GM23338 (cell line): ENCODE measurements around the gene KCNB1. TPM values are rescaled to one million over a fixed set of nuclear protein-coding genes. Genes with fewer than 3 reads are reported as not detected.

Source experiments
- ATAC-seq: fragments of 200-7000 bp; cut with Tn5 transposase; 3 replicates; pipeline ENCODE4 v1.9.1; 2020
- DNase-seq: peaks from one replicate; pipeline ENCODE4 v3.0.0-alpha.2; 2015; ENCODE audit warnings: low spot score
- H2AFZ ChIP-seq: fragments of 200-600 bp; sonication (generic); 2 replicates; pipeline ENCODE4 v1.8.0; 2016; ENCODE audit warnings: antibody characterized with exemption, mild to moderate bottlenecking, moderate library complexity
- H3F3A ChIP-seq: fragments of 200-600 bp; sonication (generic); replicated peaks from 2 replicates; pipeline ENCODE4 v1.8.0; 2017; ENCODE audit warnings: antibody characterized with exemption, mixed run types, low read depth
- H3K27ac ChIP-seq: fragments of 200-600 bp; sonication (generic); 2 replicates; pipeline ENCODE4 v1.6.1; 2016; ENCODE audit warnings: low read depth
- H3K27me3 ChIP-seq: fragments of 200-600 bp; sonication (generic); 2 replicates; pipeline ENCODE4 v1.8.0; 2016; ENCODE audit warnings: mild to moderate bottlenecking, mixed run types, moderate library complexity; ENCODE audit not compliant: insufficient read depth
- H3K36me3 ChIP-seq: fragments of 200-600 bp; sonication (generic); 2 replicates; pipeline ENCODE4 v1.8.0; 2016; ENCODE audit warnings: mild to moderate bottlenecking; ENCODE audit not compliant: insufficient read depth
- H3K4me1 ChIP-seq: fragments of 200-600 bp; sonication (generic); 2 replicates; pipeline ENCODE4 v1.8.0; 2016; ENCODE audit warnings: mild to moderate bottlenecking, moderate library complexity; ENCODE audit not compliant: insufficient read depth
- H3K4me2 ChIP-seq: fragments of 200-600 bp; sonication (generic); 2 replicates; pipeline ENCODE4 v1.7.1; 2017; ENCODE audit warnings: mixed run types
- H3K4me3 ChIP-seq: fragments of 200-600 bp; sonication (generic); 2 replicates; pipeline ENCODE4 v1.6.1; 2016; ENCODE audit warnings: mixed run types
- H3K79me2 ChIP-seq: fragments of 200-600 bp; sonication (generic); replicated peaks from 2 replicates; pipeline ENCODE4 v1.8.0; 2017; ENCODE audit warnings: mild to moderate bottlenecking; ENCODE audit not compliant: insufficient read depth
- H3K9me2 ChIP-seq: fragments of 200-600 bp; sonication (generic); 2 replicates; pipeline ENCODE4 v1.8.0; 2017; ENCODE audit not compliant: insufficient read depth
- H4K20me1 ChIP-seq: fragments of 200-600 bp; sonication (generic); replicated peaks from 2 replicates; pipeline ENCODE4 v1.8.0; 2017; ENCODE audit warnings: mild to moderate bottlenecking; ENCODE audit not compliant: insufficient read depth
- H3K27ac Mint-ChIP-seq: 2 replicates; pipeline ENCODE4 v1.8.0; 2020; ENCODE audit warnings: inconsistent platforms, mild to moderate bottlenecking, moderate library complexity, mixed read lengths
- H3K27me3 Mint-ChIP-seq: 3 replicates; pipeline ENCODE4 v1.8.0; 2022; ENCODE audit warnings: low read depth, mild to moderate bottlenecking, moderate library complexity, mixed read lengths, inconsistent platforms; ENCODE audit not compliant: insufficient read depth, poor library complexity
- H3K36me3 Mint-ChIP-seq: 3 replicates; pipeline ENCODE4 v1.8.0; 2021; ENCODE audit warnings: low read depth, mild to moderate bottlenecking, inconsistent platforms, moderate library complexity, mixed read lengths
- H3K4me1 Mint-ChIP-seq: 3 replicates; pipeline ENCODE4 v1.8.0; 2020; ENCODE audit warnings: mild to moderate bottlenecking, inconsistent platforms, mixed read lengths
- H3K4me3 Mint-ChIP-seq: 3 replicates; pipeline ENCODE4 v1.8.0; 2021; ENCODE audit warnings: moderate library complexity, mild to moderate bottlenecking, inconsistent platforms, mixed read lengths
- H3K9me3 Mint-ChIP-seq: 3 replicates; pipeline ENCODE4 v1.8.0; 2020; ENCODE audit warnings: moderate library complexity, mild to moderate bottlenecking, inconsistent platforms, mixed read lengths
- CREB1 ChIP-seq: fragments of 250-450 bp; sonication (Bioruptor Pico); IDR thresholded peaks from 2 replicates; pipeline ENCODE4 v1.5.0; 2020; ENCODE audit warnings: low read depth, mild to moderate bottlenecking, moderate library complexity
- EZH2phosphoT487 ChIP-seq: fragments of 200-600 bp; sonication (generic); IDR thresholded peaks from one replicate; pipeline ENCODE4 v1.8.1; 2018; ENCODE audit warnings: antibody characterized with exemption; ENCODE audit not compliant: unreplicated experiment
- JUNB ChIP-seq: IDR thresholded peaks from one replicate; pipeline ENCODE4 v1.6.1; 2016; ENCODE audit warnings: antibody characterized with exemption; ENCODE audit not compliant: unreplicated experiment
- NANOG ChIP-seq: IDR thresholded peaks from 2 replicates; pipeline ENCODE4 v1.6.1; 2016; ENCODE audit warnings: antibody characterized with exemption, borderline replicate concordance
- POLR2AphosphoS5 ChIP-seq: IDR thresholded peaks from 2 replicates; pipeline ENCODE4 v1.6.1; 2016; ENCODE audit warnings: antibody characterized with exemption, low read depth
- STAT1 ChIP-seq: IDR thresholded peaks from one replicate; pipeline ENCODE4 v1.6.1; 2016; ENCODE audit warnings: antibody characterized with exemption; ENCODE audit not compliant: unreplicated experiment
- ZNF114 ChIP-seq: fragments of 250-450 bp; sonication (Bioruptor Pico); IDR thresholded peaks from 2 replicates; pipeline ENCODE4 v1.5.0; 2020; ENCODE audit warnings: mild to moderate bottlenecking, moderate library complexity
- ZNF331 ChIP-seq: fragments of 250-450 bp; sonication (Bioruptor Pico); IDR thresholded peaks from 2 replicates; pipeline ENCODE4 v1.5.0; 2020; ENCODE audit warnings: low read depth, mild to moderate bottlenecking, moderate library complexity
- polyA plus RNA-seq: library from polyadenylated mRNA; unstranded; fragments of >200 nt; fragmentation: Nextera tagmentation; extraction: Ambion mirVana; gene quantifications from 2 replicates; pipeline ENCODE4 v1.2.1, GENCODE V29; 2016
- total RNA-seq: library from RNA; depleted of rRNA; stranded (reverse); fragments of >200 nt; shearing (Covaris generic); gene quantifications from 2 replicates; pipeline ENCODE4 v1.2.3, GENCODE V29; 2014
- TF ChIP-seq, protein P1 (sequence below), 2 experiments: fragments of 200-600 bp in 1 of 2; sonication (generic) in 1 of 2; conservative IDR thresholded peaks; 2 replicates each; pipeline versions ENCODE4 v1.5.1 to v1.6.1; 2016 to 2017; ENCODE audit warnings: antibody characterized with exemption in 2 of 2, low read depth in 2 of 2, mild to moderate bottlenecking in 2 of 2, moderate library complexity in 1 of 2
- TF ChIP-seq, protein P2 (sequence below): IDR thresholded peaks from one replicate; pipeline ENCODE4 v1.6.1; 2018; ENCODE audit warnings: antibody characterized with exemption; ENCODE audit not compliant: unreplicated experiment
- TF ChIP-seq, protein P3 (sequence below): IDR thresholded peaks from 2 replicates; pipeline ENCODE4 v1.6.1; 2016; ENCODE audit warnings: antibody characterized with exemption

KCNB1 gene
- total and polyA plus RNA-seq, 2 experiments from 2014 or later, result 0.28 to 0.29 TPM

DNA sequence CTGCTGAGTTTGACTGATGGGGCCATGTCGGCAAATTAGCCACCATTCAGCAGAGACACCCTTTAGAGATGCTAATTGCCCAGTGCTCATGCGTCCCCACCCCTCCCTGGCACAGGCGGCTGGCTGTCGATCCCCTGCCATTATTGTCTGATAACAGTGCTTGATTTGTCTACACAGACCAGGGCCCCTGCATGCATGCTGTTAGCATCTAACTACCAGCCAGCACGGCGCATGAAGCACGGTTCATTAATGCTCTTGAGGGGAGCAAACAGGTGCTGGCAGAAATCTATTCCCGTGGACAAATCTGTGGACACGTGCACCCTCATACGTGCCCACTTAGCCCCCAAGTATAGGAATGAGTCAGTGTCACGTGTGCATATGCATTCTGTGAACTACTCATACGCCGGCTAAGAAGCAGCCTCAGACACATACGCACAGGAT, 32.2 kb downstream of the KCNB1 start:
- ATAC-seq (peak; percentile 65), DNase-seq (peak; percentile 45)
- no peak for TF ChIP-seq ZNF114
- TF ChIP-seq, protein P1, sequence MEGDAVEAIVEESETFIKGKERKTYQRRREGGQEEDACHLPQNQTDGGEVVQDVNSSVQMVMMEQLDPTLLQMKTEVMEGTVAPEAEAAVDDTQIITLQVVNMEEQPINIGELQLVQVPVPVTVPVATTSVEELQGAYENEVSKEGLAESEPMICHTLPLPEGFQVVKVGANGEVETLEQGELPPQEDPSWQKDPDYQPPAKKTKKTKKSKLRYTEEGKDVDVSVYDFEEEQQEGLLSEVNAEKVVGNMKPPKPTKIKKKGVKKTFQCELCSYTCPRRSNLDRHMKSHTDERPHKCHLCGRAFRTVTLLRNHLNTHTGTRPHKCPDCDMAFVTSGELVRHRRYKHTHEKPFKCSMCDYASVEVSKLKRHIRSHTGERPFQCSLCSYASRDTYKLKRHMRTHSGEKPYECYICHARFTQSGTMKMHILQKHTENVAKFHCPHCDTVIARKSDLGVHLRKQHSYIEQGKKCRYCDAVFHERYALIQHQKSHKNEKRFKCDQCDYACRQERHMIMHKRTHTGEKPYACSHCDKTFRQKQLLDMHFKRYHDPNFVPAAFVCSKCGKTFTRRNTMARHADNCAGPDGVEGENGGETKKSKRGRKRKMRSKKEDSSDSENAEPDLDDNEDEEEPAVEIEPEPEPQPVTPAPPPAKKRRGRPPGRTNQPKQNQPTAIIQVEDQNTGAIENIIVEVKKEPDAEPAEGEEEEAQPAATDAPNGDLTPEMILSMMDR (conservative IDR thresholded peaks at IDR 0.05; ENCODE audit: low read depth in 2 of 2), result no peak
- no peak for TF ChIP-seq POLR2AphosphoS5
- TF ChIP-seq NANOG, result no peak
- Histone ChIP-seq H3K4me3 (no peak overlapping the region), H3K27me3 (no peaks in the 10 kb centered on the region), H3K79me2 (no peaks in the 10 kb centered on the region), H3K27ac (no peak overlapping the region), H3K36me3 (no peaks in the 10 kb centered on the region), H4K20me1 (no peaks in the 10 kb centered on the region; the same call in 1 of the 2 replicates), H3K9me2 (no peaks in the 10 kb centered on the region), H2AFZ (peak overlapping the region; percentile 86), H3K4me1 (peaks cover 21% of the 10 kb centered on the region), H3K4me2 (peak overlapping the region; percentile 36; the same call in 1 of the 2 replicates), H3F3A (no peaks in the 10 kb centered on the region)
- Mint-ChIP-seq H3K9me3 (no peaks in the 10 kb centered on the region), H3K27ac (no peak overlapping the region), H3K27me3 (peaks cover 11% of the 10 kb centered on the region), H3K4me1 (peaks cover 45% of the 10 kb centered on the region), H3K36me3 (no peaks in the 10 kb centered on the region; the same call in 1 of the 3 replicates), H3K4me3 (no peak overlapping the region; the same call in 2 of the 3 replicates)

DNA sequence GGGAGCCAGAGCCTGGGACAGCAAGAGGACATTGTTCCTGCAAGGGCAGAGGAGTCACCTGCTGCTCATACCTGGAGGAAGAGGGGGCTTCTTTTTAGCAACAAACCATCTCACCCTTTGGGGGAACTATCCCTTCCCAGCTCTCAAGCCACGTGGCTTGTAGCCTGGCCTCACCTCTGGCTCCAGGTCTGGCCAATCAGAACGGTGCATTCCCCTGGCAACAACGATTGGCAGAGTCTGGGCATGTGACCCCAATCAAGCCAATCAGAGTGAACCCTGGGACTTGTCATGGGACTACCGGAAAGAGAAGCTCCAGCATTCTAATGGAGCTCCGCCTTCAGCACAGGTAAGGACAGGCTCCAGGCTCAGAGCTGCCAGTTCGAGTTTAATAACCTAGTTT, 33.6 kb downstream of the KCNB1 start:
- ATAC-seq (no peak; the same call in 2 of the 3 replicates), DNase-seq (peak; percentile 51)
- no peak overlapping the region for H3K4me2 ChIP-seq
- peaks cover 21% of the 10 kb centered on the region for H3K4me1 ChIP-seq
- H3K9me2 ChIP-seq, result no peaks in the 10 kb centered on the region
- H3K27me3 ChIP-seq, result no peaks in the 10 kb centered on the region
- H3K27me3 Mint-ChIP-seq, result peaks cover 11% of the 10 kb centered on the region
- no peaks in the 10 kb centered on the region for H3K9me3 Mint-ChIP-seq
- H3K79me2 ChIP-seq, result no peaks in the 10 kb centered on the region
- H3K4me3 ChIP-seq, result no peak overlapping the region
- H2AFZ ChIP-seq, result peak overlapping the region; percentile 47; the same call in 1 of the 2 replicates
- peaks cover 54% of the 10 kb centered on the region for H3K4me1 Mint-ChIP-seq
- H3K27ac Mint-ChIP-seq, result no peak overlapping the region
- H3F3A ChIP-seq, result no peaks in the 10 kb centered on the region
- no peak overlapping the region for H3K4me3 Mint-ChIP-seq
- H3K36me3 Mint-ChIP-seq, result no peaks in the 10 kb centered on the region; the same call in 1 of the 3 replicates
- H3K27ac ChIP-seq, result no peak overlapping the region
- H4K20me1 ChIP-seq, result no peaks in the 10 kb centered on the region; the same call in 1 of the 2 replicates
- H3K36me3 ChIP-seq, result no peaks in the 10 kb centered on the region
- TF ChIP-seq ZNF331 (CRISPR knock-in tag), result no peak
- TF ChIP-seq, protein P2, sequence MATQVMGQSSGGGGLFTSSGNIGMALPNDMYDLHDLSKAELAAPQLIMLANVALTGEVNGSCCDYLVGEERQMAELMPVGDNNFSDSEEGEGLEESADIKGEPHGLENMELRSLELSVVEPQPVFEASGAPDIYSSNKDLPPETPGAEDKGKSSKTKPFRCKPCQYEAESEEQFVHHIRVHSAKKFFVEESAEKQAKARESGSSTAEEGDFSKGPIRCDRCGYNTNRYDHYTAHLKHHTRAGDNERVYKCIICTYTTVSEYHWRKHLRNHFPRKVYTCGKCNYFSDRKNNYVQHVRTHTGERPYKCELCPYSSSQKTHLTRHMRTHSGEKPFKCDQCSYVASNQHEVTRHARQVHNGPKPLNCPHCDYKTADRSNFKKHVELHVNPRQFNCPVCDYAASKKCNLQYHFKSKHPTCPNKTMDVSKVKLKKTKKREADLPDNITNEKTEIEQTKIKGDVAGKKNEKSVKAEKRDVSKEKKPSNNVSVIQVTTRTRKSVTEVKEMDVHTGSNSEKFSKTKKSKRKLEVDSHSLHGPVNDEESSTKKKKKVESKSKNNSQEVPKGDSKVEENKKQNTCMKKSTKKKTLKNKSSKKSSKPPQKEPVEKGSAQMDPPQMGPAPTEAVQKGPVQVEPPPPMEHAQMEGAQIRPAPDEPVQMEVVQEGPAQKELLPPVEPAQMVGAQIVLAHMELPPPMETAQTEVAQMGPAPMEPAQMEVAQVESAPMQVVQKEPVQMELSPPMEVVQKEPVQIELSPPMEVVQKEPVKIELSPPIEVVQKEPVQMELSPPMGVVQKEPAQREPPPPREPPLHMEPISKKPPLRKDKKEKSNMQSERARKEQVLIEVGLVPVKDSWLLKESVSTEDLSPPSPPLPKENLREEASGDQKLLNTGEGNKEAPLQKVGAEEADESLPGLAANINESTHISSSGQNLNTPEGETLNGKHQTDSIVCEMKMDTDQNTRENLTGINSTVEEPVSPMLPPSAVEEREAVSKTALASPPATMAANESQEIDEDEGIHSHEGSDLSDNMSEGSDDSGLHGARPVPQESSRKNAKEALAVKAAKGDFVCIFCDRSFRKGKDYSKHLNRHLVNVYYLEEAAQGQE, result no peak
- TF ChIP-seq, protein P3, sequence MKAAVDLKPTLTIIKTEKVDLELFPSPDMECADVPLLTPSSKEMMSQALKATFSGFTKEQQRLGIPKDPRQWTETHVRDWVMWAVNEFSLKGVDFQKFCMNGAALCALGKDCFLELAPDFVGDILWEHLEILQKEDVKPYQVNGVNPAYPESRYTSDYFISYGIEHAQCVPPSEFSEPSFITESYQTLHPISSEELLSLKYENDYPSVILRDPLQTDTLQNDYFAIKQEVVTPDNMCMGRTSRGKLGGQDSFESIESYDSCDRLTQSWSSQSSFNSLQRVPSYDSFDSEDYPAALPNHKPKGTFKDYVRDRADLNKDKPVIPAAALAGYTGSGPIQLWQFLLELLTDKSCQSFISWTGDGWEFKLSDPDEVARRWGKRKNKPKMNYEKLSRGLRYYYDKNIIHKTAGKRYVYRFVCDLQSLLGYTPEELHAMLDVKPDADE, result no peak
- no peak for TF ChIP-seq EZH2phosphoT487
- TF ChIP-seq POLR2AphosphoS5, result no peak
- no peak for TF ChIP-seq CREB1 (CRISPR knock-in tag)
- no peak for TF ChIP-seq NANOG
- no peak for TF ChIP-seq STAT1
- no peak for TF ChIP-seq JUNB
- TF ChIP-seq ZNF114, result no peak
